SU-DHL-6 (cell line): ENCODE results near the gene KDSR.

Experiments
- H2AFZ ChIP-seq: fragments of 200-600 bp; sonication (generic); 2 replicates; pipeline ENCODE4 v1.6.1; 2014; ENCODE audit warnings: low read depth, mild to moderate bottlenecking, moderate library complexity, mixed read lengths, antibody characterized with exemption, low read length; ENCODE audit not compliant: severe bottlenecking
- H3F3A ChIP-seq: fragments of 200-600 bp; shearing (Covaris generic); 2 replicates; pipeline ENCODE4 v1.6.0; 2016; ENCODE audit warnings: antibody characterized with exemption, mild to moderate bottlenecking; ENCODE audit not compliant: insufficient read depth
- H3K27ac ChIP-seq: fragments of 200-600 bp; sonication (generic); 2 replicates; pipeline ENCODE4 v1.5.1; 2016; ENCODE audit warnings: low read depth, mild to moderate bottlenecking, low read length, moderate library complexity, mixed read lengths
- H3K27me3 ChIP-seq: fragments of 200-600 bp; sonication (generic), shearing (Covaris generic); 2 replicates; pipeline ENCODE4 v1.6.0; 2014; ENCODE audit warnings: mild to moderate bottlenecking, low read length
- H3K36me3 ChIP-seq: fragments of 200-600 bp; sonication (generic); 2 replicates; pipeline ENCODE4 v1.6.1; 2014; ENCODE audit warnings: mild to moderate bottlenecking, low read length, mixed read lengths
- H3K4me2 ChIP-seq: fragments of 300-600, 200-600 bp; shearing (Covaris generic), sonication (generic); 2 replicates; pipeline ENCODE4 v1.6.0; 2014; ENCODE audit warnings: low read length, low read depth, mild to moderate bottlenecking; ENCODE audit not compliant: poor library complexity, severe bottlenecking
- H3K4me3 ChIP-seq: fragments of 200-600 bp; sonication (generic); 2 replicates; pipeline ENCODE4 v1.5.1; 2014; ENCODE audit warnings: antibody characterized with exemption, low read length, mild to moderate bottlenecking, mixed read lengths; ENCODE audit not compliant: insufficient read depth, poor library complexity, severe bottlenecking
- H3K79me2 ChIP-seq: fragments of 200-600 bp; sonication (generic); 2 replicates; pipeline ENCODE4 v1.6.1; 2014; ENCODE audit warnings: mild to moderate bottlenecking, low read length, moderate library complexity; ENCODE audit not compliant: insufficient read depth
- H3K9ac ChIP-seq: fragments of 200-600 bp; sonication (generic); 2 replicates; pipeline ENCODE4 v1.7.0; 2014; ENCODE audit warnings: mild to moderate bottlenecking, low read length
- H3K9me2 ChIP-seq: fragments of 200-600 bp; sonication (generic); replicated peaks from 2 replicates; pipeline ENCODE4 v1.6.1; 2014; ENCODE audit warnings: low read length; ENCODE audit not compliant: insufficient read depth
- H3K9me3 ChIP-seq: fragments of 200-600 bp; sonication (generic); 2 replicates; pipeline ENCODE4 v1.6.1; 2014; ENCODE audit warnings: low read length, mixed read lengths; ENCODE audit not compliant: insufficient read depth
- H4K20me1 ChIP-seq: fragments of 200-600 bp; sonication (generic); 2 replicates; pipeline ENCODE4 v1.6.1; 2014; ENCODE audit warnings: low read depth, mild to moderate bottlenecking, antibody characterized with exemption, low read length, moderate library complexity, mixed read lengths
- CTCF ChIP-seq: fragments of 200-600 bp; sonication (generic); IDR thresholded peaks from one replicate; pipeline ENCODE4 v1.5.1; 2017; ENCODE audit warnings: antibody characterized with exemption, mild to moderate bottlenecking, low read length, moderate library complexity; ENCODE audit not compliant: insufficient read depth, poor library complexity, severe bottlenecking
- EZH2phosphoT487 ChIP-seq: fragments of 200-600 bp; sonication (generic), shearing (Covaris generic); conservative IDR thresholded peaks from 2 replicates; pipeline ENCODE4 v1.6.1; 2018; ENCODE audit warnings: mild to moderate bottlenecking, antibody characterized with exemption, low read length, moderate library complexity, mixed read lengths

KDSR gene

GRCh38 chr18:63346480-63347183 is 20.4 kb downstream of the KDSR start:
- Histone ChIP-seq H3K27ac (no peak overlapping the region), H3K9ac (no peak overlapping the region), H3K27me3 (no peaks in the 10 kb centered on the region), H3K4me3 (no peak overlapping the region), H4K20me1 (no peaks in the 10 kb centered on the region), H2AFZ (no peak overlapping the region), H3K36me3 (no peaks in the 10 kb centered on the region), H3K9me2 (no peaks in the 10 kb centered on the region), H3K79me2 (no peaks in the 10 kb centered on the region), H3K9me3 (no peaks in the 10 kb centered on the region), H3F3A (0 out of 2 replicates have a peak, but pooled peaks cover 3% of the 10 kb centered on the region), H3K4me2 (no peak overlapping the region)
- TF ChIP-seq EZH2phosphoT487 (no peak), CTCF (no peak)

GRCh38 chr18:63346031-63346430 is 21.0 kb downstream of the KDSR start:
- no peaks in the 10 kb centered on the region for H3K9me2 ChIP-seq
- no peaks in the 10 kb centered on the region for H3K27me3 ChIP-seq
- no peak overlapping the region for H3K9ac ChIP-seq
- no peak overlapping the region for H3K27ac ChIP-seq
- H3F3A ChIP-seq = 0 out of 2 replicates have a peak, but pooled peaks cover 3% of the 10 kb centered on the region
- H4K20me1 ChIP-seq = no peaks in the 10 kb centered on the region
- no peak overlapping the region for H3K4me2 ChIP-seq
- no peaks in the 10 kb centered on the region for H3K9me3 ChIP-seq
- no peak overlapping the region for H2AFZ ChIP-seq
- H3K36me3 ChIP-seq = no peaks in the 10 kb centered on the region
- H3K4me3 ChIP-seq = no peak overlapping the region
- no peaks in the 10 kb centered on the region for H3K79me2 ChIP-seq
- TF ChIP-seq CTCF = no peak
- no peak for TF ChIP-seq EZH2phosphoT487

DNA sequence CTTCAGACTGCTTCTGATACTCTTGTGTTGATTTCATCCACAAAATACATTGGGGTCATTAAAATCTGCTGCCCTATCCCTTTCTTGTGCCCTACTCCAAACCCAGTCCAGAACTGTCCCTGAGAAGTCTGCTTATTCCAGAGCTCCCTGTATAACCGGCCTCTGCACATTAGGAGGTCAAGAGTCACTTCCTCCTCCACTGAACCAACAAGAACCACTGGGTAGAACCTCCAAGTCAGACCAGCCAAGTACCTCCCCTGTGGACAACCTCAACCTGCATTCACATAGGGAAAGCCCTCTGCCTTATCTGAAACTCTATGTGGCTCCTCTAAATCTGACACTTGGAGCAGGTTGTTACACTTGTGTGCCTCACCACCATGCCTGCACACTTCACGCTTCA is 22.1 kb downstream of the KDSR start:
- H3K36me3 ChIP-seq = no peaks in the 10 kb centered on the region
- H3K27ac ChIP-seq = no peak overlapping the region
- H3F3A ChIP-seq = 0 out of 2 replicates have a peak, but pooled peaks cover 3% of the 10 kb centered on the region

More for the DNA sequence above, 22.1 kb downstream of the KDSR start:
- Histone ChIP-seq H3K4me2 (no peak overlapping the region), H4K20me1 (no peaks in the 10 kb centered on the region), H3K27me3 (no peaks in the 10 kb centered on the region), H3K79me2 (no peaks in the 10 kb centered on the region), H3K9me2 (no peaks in the 10 kb centered on the region), H3K9ac (no peak overlapping the region), H3K9me3 (no peaks in the 10 kb centered on the region), H2AFZ (no peak overlapping the region), H3K4me3 (no peak overlapping the region)
- TF ChIP-seq CTCF (no peak), EZH2phosphoT487 (no peak)
